HG02642 (cell line): ENCODE data around the gene TMEM238.
"Not testable (repeated sequence)": the region's sequence is repeated elsewhere in the genome, so short reads cannot be mapped to it uniquely, and the experiment has no call there.

Experiments
- ATAC-seq: cut with Tn5 transposase; IDR thresholded peaks from one replicate; pipeline ENCODE4 v1.9.1; 2021; ENCODE audit warnings: mild to moderate bottlenecking; ENCODE audit not compliant: unreplicated experiment, poor library complexity

TMEM238 gene

GRCh38 chr19:55384131-55384919 lies at the start of gene TMEM238:
TSS of gene TMEM238 (minus strand) at chr19:55384292. CDS start at chr19:55384259, 33 bp downstream.
- no peak for ATAC-seq

GRCh38 chr19:55433292-55433691 lies 49.2 kb upstream of the TMEM238 start:
- no peak for ATAC-seq

- no peak for ATAC-seq
Measured at GRCh38 chr19:55432241-55432959, 48.3 kb upstream of the TMEM238 start.

GRCh38 chr19:55431183-55431582 lies 47.1 kb upstream of the TMEM238 start:
- no peak for ATAC-seq

GRCh38 chr19:55426042-55426441 lies 42.0 kb upstream of the TMEM238 start:
- ATAC-seq: no peak

GRCh38 chr19:55424518-55424917 lies 40.4 kb upstream of the TMEM238 start:
- no peak for ATAC-seq

GRCh38 chr19:55423225-55424005 lies 39.3 kb upstream of the TMEM238 start:
- ATAC-seq: no peak

GRCh38 chr19:55421281-55421680 lies 37.2 kb upstream of the TMEM238 start:
- not testable (repeated sequence) for ATAC-seq

GRCh38 chr19:55419624-55420236 lies 35.6 kb upstream of the TMEM238 start:
- ATAC-seq: no peak

- no peak for ATAC-seq
Measured at GRCh38 chr19:55419103-55419502, 35.0 kb upstream of the TMEM238 start.

- ATAC-seq: no peak
Measured at GRCh38 chr19:55418185-55418584, 34.1 kb upstream of the TMEM238 start.

GRCh38 chr19:55410168-55410567 lies 26.1 kb upstream of the TMEM238 start:
- no peak for ATAC-seq

GRCh38 chr19:55409179-55409578 lies 25.1 kb upstream of the TMEM238 start:
- not testable (repeated sequence) for ATAC-seq

- ATAC-seq: no peak
Measured at GRCh38 chr19:55408533-55408872, 24.4 kb upstream of the TMEM238 start.

GRCh38 chr19:55407800-55408532 lies 23.9 kb upstream of the TMEM238 start:
- ATAC-seq: peak; percentile 83

- ATAC-seq: peak; percentile 28
Measured at GRCh38 chr19:55407550-55407799, 23.4 kb upstream of the TMEM238 start, which contains the start of gene UBE2S. TSS of gene UBE2S (minus strand) at chr19:55407788. CDS start at chr19:55407589, 199 bp downstream.

- ATAC-seq: no peak
Measured at GRCh38 chr19:55406826-55407549, 22.9 kb upstream of the TMEM238 start.

- no peak for ATAC-seq
Measured at GRCh38 chr19:55406091-55406825, 22.2 kb upstream of the TMEM238 start.

GRCh38 chr19:55405638-55406037 lies 21.5 kb upstream of the TMEM238 start:
- ATAC-seq: no peak
